Measurements from ENCODE around the gene TMEM178A. TPM values are rescaled to one million over a fixed set of nuclear protein-coding genes. Genes with fewer than 3 reads are reported as not detected.

TMEM178A gene
- total RNA-seq, 2 donors from 2014 or later, result 5.4 to 6.5 TPM

- ATAC-seq (ENCODE audit: insufficient number of reproducible peaks, low FRiP score, low read depth), result no peak
These were observed 18.7 kb downstream of the TMEM178A start for GRCh38 chr2:39684464-39684863.

GRCh38 chr2:39685126-39685525, 19.4 kb downstream of the TMEM178A start:
- ATAC-seq (ENCODE audit: insufficient number of reproducible peaks, low FRiP score, low read depth), result no peak
- DNase-seq (ENCODE audit: low spot score), result no peak
- no peak for TF ChIP-seq CTCF (IDR thresholded peaks at IDR 0.05)

More at GRCh38 chr2:39684464-39684863, 18.7 kb downstream of the TMEM178A start:
- peaks cover 0 to 9% of the 10 kb centered on the region in 2 donors for H3K4me1 ChIP-seq (ENCODE audit: control insufficient read depth in 1 of 2, low read depth in 2 of 2)
- no peaks in the 10 kb centered on the region for H3K27me3 ChIP-seq (replicated peaks; ENCODE audit: insufficient read depth)
- H3K27ac ChIP-seq, result no peak overlapping the region
- no peak overlapping the region for H3K4me3 ChIP-seq
- no peak for DNase-seq (ENCODE audit: low spot score)
- H3K9me3 ChIP-seq, result no peaks in the 10 kb centered on the region
- H3K36me3 ChIP-seq, result no peaks in the 10 kb centered on the region
- TF ChIP-seq CTCF (IDR thresholded peaks at IDR 0.05), result no peak

GRCh38 chr2:39686456-39686855, 20.7 kb downstream of the TMEM178A start:
- ATAC-seq (ENCODE audit: insufficient number of reproducible peaks, low FRiP score, low read depth) (no peak), DNase-seq (ENCODE audit: low spot score) (no peak)
- no peaks in the 10 kb centered on the region for H3K9me3 ChIP-seq
- no peak for TF ChIP-seq CTCF (IDR thresholded peaks at IDR 0.05)
- no peak overlapping the region for H3K4me3 ChIP-seq
- peaks cover 0 to 9% of the 10 kb centered on the region in 2 donors for H3K4me1 ChIP-seq (ENCODE audit: control insufficient read depth in 1 of 2, low read depth in 2 of 2)
- no peaks in the 10 kb centered on the region for H3K36me3 ChIP-seq
- H3K27ac ChIP-seq, result no peak overlapping the region
- no peaks in the 10 kb centered on the region for H3K27me3 ChIP-seq (replicated peaks; ENCODE audit: insufficient read depth)

More at GRCh38 chr2:39685126-39685525, 19.4 kb downstream of the TMEM178A start:
- Histone ChIP-seq H3K27me3 (replicated peaks; ENCODE audit: insufficient read depth) (no peaks in the 10 kb centered on the region), H3K27ac (no peak overlapping the region), H3K4me1 (ENCODE audit: control insufficient read depth in 1 of 2, low read depth in 2 of 2) (peaks cover 0 to 9% of the 10 kb centered on the region in 2 donors), H3K9me3 (no peaks in the 10 kb centered on the region), H3K4me3 (no peak overlapping the region), H3K36me3 (no peaks in the 10 kb centered on the region)

GRCh38 chr2:39688181-39688580, 22.5 kb downstream of the TMEM178A start:
- no peaks in the 10 kb centered on the region for H3K9me3 ChIP-seq
- DNase-seq (ENCODE audit: low spot score) (no peak), ATAC-seq (ENCODE audit: insufficient number of reproducible peaks, low FRiP score, low read depth) (no peak)
- H3K36me3 ChIP-seq, result no peaks in the 10 kb centered on the region
- no peak overlapping the region for H3K4me3 ChIP-seq
- H3K27me3 ChIP-seq (replicated peaks; ENCODE audit: insufficient read depth), result no peaks in the 10 kb centered on the region
- no peaks in the 10 kb centered on the region for H3K4me1 ChIP-seq (ENCODE audit: control insufficient read depth in 1 of 2, low read depth in 2 of 2)
- no peak overlapping the region for H3K27ac ChIP-seq
- TF ChIP-seq CTCF (IDR thresholded peaks at IDR 0.05), result no peak

- DNase-seq (ENCODE audit: low spot score) (no peak), ATAC-seq (ENCODE audit: insufficient number of reproducible peaks, low FRiP score, low read depth) (no peak)
- no peaks in the 10 kb centered on the region for H3K36me3 ChIP-seq
- TF ChIP-seq CTCF (IDR thresholded peaks at IDR 0.05), result no peak
- no peak overlapping the region for H3K4me3 ChIP-seq
- no peaks in the 10 kb centered on the region for H3K27me3 ChIP-seq (replicated peaks; ENCODE audit: insufficient read depth)
- H3K27ac ChIP-seq, result no peak overlapping the region
- H3K4me1 ChIP-seq (ENCODE audit: control insufficient read depth in 1 of 2, low read depth in 2 of 2), result no peaks in the 10 kb centered on the region
- H3K9me3 ChIP-seq, result no peaks in the 10 kb centered on the region
These were observed 23.6 kb downstream of the TMEM178A start for GRCh38 chr2:39689272-39689841.

All from thoracic aorta (tissue), 2 donors.